HEK293 (cell line): ENCODE results near the gene TXNDC9.
A peak's percentile ranks its signal among the peaks of the same experiment; 100 is the strongest.

ENCODE experiments used
- GFI1B ChIP-seq: fragments of 450-650 bp; formaldehyde crosslinking; IDR thresholded peaks from 2 replicates; pipeline ENCODE4 v1.5.1; 2016; ENCODE audit warnings: missing biosample characterization, missing genetic modification characterization
- GLIS1 ChIP-seq: fragments of 450-650 bp; formaldehyde crosslinking; IDR thresholded peaks from 2 replicates; pipeline ENCODE4 v1.5.1; 2016; ENCODE audit warnings: missing biosample characterization, missing genetic modification characterization
- GLIS2 ChIP-seq: fragments of 450-650 bp; formaldehyde crosslinking; IDR thresholded peaks from 2 replicates; pipeline ENCODE4 v1.5.1; 2016; ENCODE audit warnings: missing biosample characterization, missing genetic modification characterization
- HOXC10 ChIP-seq: sonication (generic); formaldehyde crosslinking; IDR thresholded peaks from 2 replicates; pipeline ENCODE4 v1.8.1; 2023; ENCODE audit warnings: mild to moderate bottlenecking, missing genetic modification reagents
- HOXD13 ChIP-seq: sonication (generic); formaldehyde crosslinking; IDR thresholded peaks from 2 replicates; pipeline ENCODE4 v1.8.0; 2022; ENCODE audit warnings: missing genetic modification reagents, borderline replicate concordance
- MEIS1 ChIP-seq: sonication (generic); formaldehyde crosslinking; IDR thresholded peaks from 2 replicates; pipeline ENCODE4 v1.8.1; 2022; ENCODE audit warnings: missing genetic modification reagents, mild to moderate bottlenecking, borderline replicate concordance
- WT1 ChIP-seq: fragments of 450-650 bp; formaldehyde crosslinking; IDR thresholded peaks from 2 replicates; pipeline ENCODE4 v1.5.1; 2016; ENCODE audit warnings: missing biosample characterization, missing genetic modification characterization
- YY2 ChIP-seq: fragments of 450-650 bp; formaldehyde crosslinking; IDR thresholded peaks from 2 replicates; pipeline ENCODE4 v1.5.1; 2016; ENCODE audit warnings: missing biosample characterization, missing genetic modification characterization
- ZNF138 ChIP-seq: fragments of 450-650 bp; formaldehyde crosslinking; IDR thresholded peaks from 2 replicates; pipeline ENCODE4 v1.5.1; 2016; ENCODE audit warnings: missing biosample characterization, missing genetic modification characterization, borderline replicate concordance
- ZNF16 ChIP-seq: fragments of 450-650 bp; formaldehyde crosslinking; IDR thresholded peaks from 2 replicates; pipeline ENCODE4 v1.5.1; 2016; ENCODE audit warnings: low read depth, missing biosample characterization, missing genetic modification characterization
- ZNF223 ChIP-seq: fragments of 450-650 bp; formaldehyde crosslinking; IDR thresholded peaks from 2 replicates; pipeline ENCODE4 v1.5.1; 2016; ENCODE audit warnings: missing biosample characterization, missing genetic modification characterization
- ZNF24 ChIP-seq: fragments of 450-650 bp; formaldehyde crosslinking; IDR thresholded peaks from 2 replicates; pipeline ENCODE4 v1.5.1; 2016; ENCODE audit warnings: missing biosample characterization, missing genetic modification characterization
- ZNF324 ChIP-seq: fragments of 450-650 bp; formaldehyde crosslinking; IDR thresholded peaks from 2 replicates; pipeline ENCODE4 v1.5.1; 2016; ENCODE audit warnings: missing biosample characterization, missing genetic modification characterization
- ZNF391 ChIP-seq: fragments of 450-650 bp; formaldehyde crosslinking; IDR thresholded peaks from 2 replicates; pipeline ENCODE4 v1.5.1; 2016; ENCODE audit warnings: low read depth, missing biosample characterization, missing genetic modification characterization, borderline replicate concordance
- ZNF394 ChIP-seq: fragments of 450-650 bp; formaldehyde crosslinking; IDR thresholded peaks from 2 replicates; pipeline ENCODE4 v1.5.1; 2016; ENCODE audit warnings: missing biosample characterization, missing genetic modification characterization, mild to moderate bottlenecking, moderate library complexity, borderline replicate concordance
- ZNF433 ChIP-seq: fragments of 450-650 bp; formaldehyde crosslinking; IDR thresholded peaks from 2 replicates; pipeline ENCODE4 v1.5.1; 2016; ENCODE audit warnings: missing biosample characterization, missing genetic modification characterization, low read depth
- ZNF514 ChIP-seq: fragments of 450-650 bp; formaldehyde crosslinking; IDR thresholded peaks from 2 replicates; pipeline ENCODE4 v1.5.1; 2016; ENCODE audit warnings: missing biosample characterization, missing genetic modification characterization
- ZNF521 ChIP-seq: fragments of 450-650 bp; formaldehyde crosslinking; IDR thresholded peaks from 2 replicates; pipeline ENCODE4 v1.5.1; 2017; ENCODE audit warnings: missing biosample characterization, mild to moderate bottlenecking, missing genetic modification characterization
- ZNF660 ChIP-seq: fragments of 450-650 bp; IDR thresholded peaks from 2 replicates; pipeline ENCODE4 v1.5.1; 2018; ENCODE audit warnings: missing biosample characterization, mild to moderate bottlenecking, missing genetic modification characterization
- ZNF747 ChIP-seq: fragments of 450-650 bp; formaldehyde crosslinking; IDR thresholded peaks from 2 replicates; pipeline ENCODE4 v1.5.1; 2016; ENCODE audit warnings: missing biosample characterization, missing genetic modification characterization
- ZNF768 ChIP-seq: fragments of 450-650 bp; formaldehyde crosslinking; IDR thresholded peaks from 2 replicates; pipeline ENCODE4 v1.5.1; 2018; ENCODE audit warnings: missing biosample characterization, mild to moderate bottlenecking, missing genetic modification characterization
- ZNF776 ChIP-seq: fragments of 450-650 bp; formaldehyde crosslinking; IDR thresholded peaks from 2 replicates; pipeline ENCODE4 v1.5.0; 2017; ENCODE audit warnings: missing biosample characterization, missing genetic modification characterization, borderline replicate concordance
- ZSCAN16 ChIP-seq: fragments of 450-650 bp; formaldehyde crosslinking; IDR thresholded peaks from 2 replicates; pipeline ENCODE4 v1.5.1; 2016; ENCODE audit warnings: missing biosample characterization, missing genetic modification characterization
- TF ChIP-seq, protein P1 (sequence below): fragments of 450-650 bp; formaldehyde crosslinking; IDR thresholded peaks from 2 replicates; pipeline ENCODE4 v1.5.1; 2017; ENCODE audit warnings: missing biosample characterization, missing genetic modification characterization
- TF ChIP-seq, protein P2 (sequence below): fragments of 450-650 bp; formaldehyde crosslinking; IDR thresholded peaks from 2 replicates; pipeline ENCODE4 v1.5.1; 2016; ENCODE audit warnings: missing biosample characterization, missing genetic modification characterization, borderline replicate concordance
- TF ChIP-seq, protein P3 (sequence below): fragments of 450-650 bp; formaldehyde crosslinking; IDR thresholded peaks from 2 replicates; pipeline ENCODE4 v1.5.1; 2016; ENCODE audit warnings: missing biosample characterization, missing genetic modification characterization
- TF ChIP-seq, protein P4 (sequence below): fragments of 450-650 bp; formaldehyde crosslinking; IDR thresholded peaks from 2 replicates; pipeline ENCODE4 v1.5.0; 2017; ENCODE audit warnings: missing biosample characterization, missing genetic modification characterization, borderline replicate concordance
- TF ChIP-seq, protein P5 (sequence below): fragments of 450-650 bp; formaldehyde crosslinking; IDR thresholded peaks from 2 replicates; pipeline ENCODE4 v1.5.1; 2016; ENCODE audit warnings: missing biosample characterization, missing genetic modification characterization
- TF ChIP-seq, protein P6 (sequence below): fragments of 450-650 bp; formaldehyde crosslinking; IDR thresholded peaks from 2 replicates; pipeline ENCODE4 v1.5.1; 2016; ENCODE audit warnings: missing biosample characterization, missing genetic modification characterization, low read depth

The TXNDC9 gene

DNA sequence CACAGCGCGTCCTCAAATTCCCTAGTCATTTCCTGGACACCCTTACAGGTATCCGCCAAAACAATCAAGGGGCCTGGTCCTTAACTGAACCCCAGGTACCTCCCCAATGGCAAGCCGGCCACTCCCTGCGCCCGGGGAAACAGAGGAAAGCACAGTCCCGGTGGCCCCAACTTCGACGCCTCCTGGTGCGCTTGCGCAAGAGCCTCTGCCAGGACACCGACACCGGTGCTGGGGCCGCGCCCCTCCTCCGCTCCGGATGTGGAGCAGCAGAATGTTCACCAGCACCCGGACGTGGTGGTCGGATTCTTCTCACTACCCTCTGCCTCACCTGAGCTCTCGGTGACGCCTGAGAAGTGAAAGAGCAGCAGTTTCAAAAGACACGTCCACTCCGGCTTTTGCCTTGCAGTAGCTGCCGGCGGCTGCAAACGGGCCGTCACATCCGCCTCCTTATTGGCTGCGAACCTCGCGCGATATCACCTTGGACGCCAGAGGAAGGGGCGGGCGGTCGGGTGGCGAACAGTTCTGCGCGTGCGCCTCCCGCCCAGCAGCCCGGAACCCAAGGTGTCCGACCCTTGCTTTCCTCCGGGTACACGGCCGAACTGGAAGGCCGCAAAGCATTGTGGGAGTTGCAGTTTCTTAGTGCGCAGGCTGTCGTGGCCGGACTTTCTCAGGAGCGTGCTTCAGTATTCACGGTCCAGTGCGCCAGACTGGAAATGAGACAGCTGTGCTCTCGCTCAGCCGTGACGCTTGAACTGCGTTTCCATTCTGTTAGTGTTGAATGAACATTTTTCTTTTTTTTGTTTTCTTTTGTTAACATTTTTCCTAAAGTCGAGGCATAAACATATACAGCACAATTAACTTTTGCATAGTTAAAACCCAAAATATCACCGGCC is at the start of gene TXNDC9 (continued):
- no peak for TF ChIP-seq ZSCAN16
- no peak for TF ChIP-seq ZNF391 (tag by site-specific recombination)
- TF ChIP-seq HOXD13, result no peak
- TF ChIP-seq ZNF433 (tag by site-specific recombination), result no peak
- TF ChIP-seq, protein P1, sequence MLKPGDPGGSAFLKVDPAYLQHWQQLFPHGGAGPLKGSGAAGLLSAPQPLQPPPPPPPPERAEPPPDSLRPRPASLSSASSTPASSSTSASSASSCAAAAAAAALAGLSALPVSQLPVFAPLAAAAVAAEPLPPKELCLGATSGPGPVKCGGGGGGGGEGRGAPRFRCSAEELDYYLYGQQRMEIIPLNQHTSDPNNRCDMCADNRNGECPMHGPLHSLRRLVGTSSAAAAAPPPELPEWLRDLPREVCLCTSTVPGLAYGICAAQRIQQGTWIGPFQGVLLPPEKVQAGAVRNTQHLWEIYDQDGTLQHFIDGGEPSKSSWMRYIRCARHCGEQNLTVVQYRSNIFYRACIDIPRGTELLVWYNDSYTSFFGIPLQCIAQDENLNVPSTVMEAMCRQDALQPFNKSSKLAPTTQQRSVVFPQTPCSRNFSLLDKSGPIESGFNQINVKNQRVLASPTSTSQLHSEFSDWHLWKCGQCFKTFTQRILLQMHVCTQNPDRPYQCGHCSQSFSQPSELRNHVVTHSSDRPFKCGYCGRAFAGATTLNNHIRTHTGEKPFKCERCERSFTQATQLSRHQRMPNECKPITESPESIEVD (tag by site-specific recombination), result no peak
- TF ChIP-seq ZNF514 (tag by site-specific recombination), result no peak
- TF ChIP-seq ZNF768 (tag by site-specific recombination), result no peak
- TF ChIP-seq ZNF394, result peak; percentile 14; the same call in 1 of the 2 replicates
- no peak for TF ChIP-seq MEIS1
- 0 out of 2 replicates have a peak, but pooled peaks have one; percentile 60 for TF ChIP-seq ZNF24 (tag by site-specific recombination)
- TF ChIP-seq, protein P2, sequence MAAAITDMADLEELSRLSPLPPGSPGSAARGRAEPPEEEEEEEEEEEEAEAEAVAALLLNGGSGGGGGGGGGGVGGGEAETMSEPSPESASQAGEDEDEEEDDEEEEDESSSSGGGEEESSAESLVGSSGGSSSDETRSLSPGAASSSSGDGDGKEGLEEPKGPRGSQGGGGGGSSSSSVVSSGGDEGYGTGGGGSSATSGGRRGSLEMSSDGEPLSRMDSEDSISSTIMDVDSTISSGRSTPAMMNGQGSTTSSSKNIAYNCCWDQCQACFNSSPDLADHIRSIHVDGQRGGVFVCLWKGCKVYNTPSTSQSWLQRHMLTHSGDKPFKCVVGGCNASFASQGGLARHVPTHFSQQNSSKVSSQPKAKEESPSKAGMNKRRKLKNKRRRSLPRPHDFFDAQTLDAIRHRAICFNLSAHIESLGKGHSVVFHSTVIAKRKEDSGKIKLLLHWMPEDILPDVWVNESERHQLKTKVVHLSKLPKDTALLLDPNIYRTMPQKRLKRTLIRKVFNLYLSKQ (tag by site-specific recombination), result no peak
- TF ChIP-seq, protein P3, sequence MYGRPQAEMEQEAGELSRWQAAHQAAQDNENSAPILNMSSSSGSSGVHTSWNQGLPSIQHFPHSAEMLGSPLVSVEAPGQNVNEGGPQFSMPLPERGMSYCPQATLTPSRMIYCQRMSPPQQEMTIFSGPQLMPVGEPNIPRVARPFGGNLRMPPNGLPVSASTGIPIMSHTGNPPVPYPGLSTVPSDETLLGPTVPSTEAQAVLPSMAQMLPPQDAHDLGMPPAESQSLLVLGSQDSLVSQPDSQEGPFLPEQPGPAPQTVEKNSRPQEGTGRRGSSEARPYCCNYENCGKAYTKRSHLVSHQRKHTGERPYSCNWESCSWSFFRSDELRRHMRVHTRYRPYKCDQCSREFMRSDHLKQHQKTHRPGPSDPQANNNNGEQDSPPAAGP, result no peak
- TF ChIP-seq WT1 (tag by site-specific recombination), result no peak
- TF ChIP-seq ZNF16 (tag by site-specific recombination), result no peak
- TF ChIP-seq HOXC10, result no peak
- TF ChIP-seq ZNF223 (tag by site-specific recombination), result no peak
- TF ChIP-seq, protein P4, sequence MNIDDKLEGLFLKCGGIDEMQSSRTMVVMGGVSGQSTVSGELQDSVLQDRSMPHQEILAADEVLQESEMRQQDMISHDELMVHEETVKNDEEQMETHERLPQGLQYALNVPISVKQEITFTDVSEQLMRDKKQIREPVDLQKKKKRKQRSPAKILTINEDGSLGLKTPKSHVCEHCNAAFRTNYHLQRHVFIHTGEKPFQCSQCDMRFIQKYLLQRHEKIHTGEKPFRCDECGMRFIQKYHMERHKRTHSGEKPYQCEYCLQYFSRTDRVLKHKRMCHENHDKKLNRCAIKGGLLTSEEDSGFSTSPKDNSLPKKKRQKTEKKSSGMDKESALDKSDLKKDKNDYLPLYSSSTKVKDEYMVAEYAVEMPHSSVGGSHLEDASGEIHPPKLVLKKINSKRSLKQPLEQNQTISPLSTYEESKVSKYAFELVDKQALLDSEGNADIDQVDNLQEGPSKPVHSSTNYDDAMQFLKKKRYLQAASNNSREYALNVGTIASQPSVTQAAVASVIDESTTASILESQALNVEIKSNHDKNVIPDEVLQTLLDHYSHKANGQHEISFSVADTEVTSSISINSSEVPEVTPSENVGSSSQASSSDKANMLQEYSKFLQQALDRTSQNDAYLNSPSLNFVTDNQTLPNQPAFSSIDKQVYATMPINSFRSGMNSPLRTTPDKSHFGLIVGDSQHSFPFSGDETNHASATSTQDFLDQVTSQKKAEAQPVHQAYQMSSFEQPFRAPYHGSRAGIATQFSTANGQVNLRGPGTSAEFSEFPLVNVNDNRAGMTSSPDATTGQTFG (tag by site-specific recombination), result no peak
- no peak for TF ChIP-seq GFI1B (tag by site-specific recombination)
- TF ChIP-seq GLIS2 (tag by site-specific recombination), result no peak
- TF ChIP-seq, protein P5, sequence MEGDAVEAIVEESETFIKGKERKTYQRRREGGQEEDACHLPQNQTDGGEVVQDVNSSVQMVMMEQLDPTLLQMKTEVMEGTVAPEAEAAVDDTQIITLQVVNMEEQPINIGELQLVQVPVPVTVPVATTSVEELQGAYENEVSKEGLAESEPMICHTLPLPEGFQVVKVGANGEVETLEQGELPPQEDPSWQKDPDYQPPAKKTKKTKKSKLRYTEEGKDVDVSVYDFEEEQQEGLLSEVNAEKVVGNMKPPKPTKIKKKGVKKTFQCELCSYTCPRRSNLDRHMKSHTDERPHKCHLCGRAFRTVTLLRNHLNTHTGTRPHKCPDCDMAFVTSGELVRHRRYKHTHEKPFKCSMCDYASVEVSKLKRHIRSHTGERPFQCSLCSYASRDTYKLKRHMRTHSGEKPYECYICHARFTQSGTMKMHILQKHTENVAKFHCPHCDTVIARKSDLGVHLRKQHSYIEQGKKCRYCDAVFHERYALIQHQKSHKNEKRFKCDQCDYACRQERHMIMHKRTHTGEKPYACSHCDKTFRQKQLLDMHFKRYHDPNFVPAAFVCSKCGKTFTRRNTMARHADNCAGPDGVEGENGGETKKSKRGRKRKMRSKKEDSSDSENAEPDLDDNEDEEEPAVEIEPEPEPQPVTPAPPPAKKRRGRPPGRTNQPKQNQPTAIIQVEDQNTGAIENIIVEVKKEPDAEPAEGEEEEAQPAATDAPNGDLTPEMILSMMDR (tag by site-specific recombination), result no peak
- peak; percentile 63; the same call in 1 of the 2 replicates for TF ChIP-seq ZNF324 (tag by site-specific recombination)
- no peak for TF ChIP-seq ZNF776 (tag by site-specific recombination)
- no peak for TF ChIP-seq ZNF138 (tag by site-specific recombination)
- TF ChIP-seq, protein P6, sequence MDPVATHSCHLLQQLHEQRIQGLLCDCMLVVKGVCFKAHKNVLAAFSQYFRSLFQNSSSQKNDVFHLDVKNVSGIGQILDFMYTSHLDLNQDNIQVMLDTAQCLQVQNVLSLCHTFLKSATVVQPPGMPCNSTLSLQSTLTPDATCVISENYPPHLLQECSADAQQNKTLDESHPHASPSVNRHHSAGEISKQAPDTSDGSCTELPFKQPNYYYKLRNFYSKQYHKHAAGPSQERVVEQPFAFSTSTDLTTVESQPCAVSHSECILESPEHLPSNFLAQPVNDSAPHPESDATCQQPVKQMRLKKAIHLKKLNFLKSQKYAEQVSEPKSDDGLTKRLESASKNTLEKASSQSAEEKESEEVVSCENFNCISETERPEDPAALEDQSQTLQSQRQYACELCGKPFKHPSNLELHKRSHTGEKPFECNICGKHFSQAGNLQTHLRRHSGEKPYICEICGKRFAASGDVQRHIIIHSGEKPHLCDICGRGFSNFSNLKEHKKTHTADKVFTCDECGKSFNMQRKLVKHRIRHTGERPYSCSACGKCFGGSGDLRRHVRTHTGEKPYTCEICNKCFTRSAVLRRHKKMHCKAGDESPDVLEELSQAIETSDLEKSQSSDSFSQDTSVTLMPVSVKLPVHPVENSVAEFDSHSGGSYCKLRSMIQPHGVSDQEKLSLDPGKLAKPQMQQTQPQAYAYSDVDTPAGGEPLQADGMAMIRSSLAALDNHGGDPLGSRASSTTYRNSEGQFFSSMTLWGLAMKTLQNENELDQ (tag by site-specific recombination), result no peak
- no peak for TF ChIP-seq ZNF521 (tag by site-specific recombination)
- TF ChIP-seq ZNF660 (tag by site-specific recombination), result no peak; the same call in 1 of the 2 replicates
- no peak for TF ChIP-seq GLIS1 (tag by site-specific recombination)
- TF ChIP-seq ZNF747, result no peak
- no peak for TF ChIP-seq YY2 (tag by site-specific recombination)
